ENCODE data around the gene FBXO46. TPM values are rescaled to one million over a fixed set of nuclear protein-coding genes. Genes with fewer than 3 reads are reported as not detected.
A peak's percentile ranks its signal among the peaks of the same experiment; 100 is the strongest.

FBXO46 gene
- total RNA-seq, 2 experiments from 2014 or later: 27.5 to 32.2 TPM

- intact Hi-C loops (cut with micrococcal nuclease; ENCODE audit: unreplicated experiment): loop anchor here (1.0 to 5.0 kb wide), 2 partner anchors 15 to 80 kb away; no protein-coding TSS in a partner anchor
- peaks cover 55% of the 10 kb centered on the region for H3K36me3 ChIP-seq (ENCODE audit: insufficient read depth, low read length)
- H3K79me2 ChIP-seq (ENCODE audit: insufficient read depth, low read depth, low read length): peaks cover 40% of the 10 kb centered on the region
- peak within 1 kb of the TSS; percentile 82 for H3K4me2 ChIP-seq (ENCODE audit: low read length)
- ChIA-PET POLR2A (interaction anchor here (0.5 to 2.3 kb wide), 8 partner anchors 14 to 654 kb away, joined by 3 to 16 read pairs (median 4); partner anchors contain the start of gene CLASRP), CTCF (ENCODE audit: unreplicated experiment) (interaction anchor here (0.6 to 1.3 kb wide), 6 partner anchors 15 to 134 kb away, joined by 3 to 5 read pairs (median 4); partner anchors contain the start of gene GIPR)
- TF ChIP-seq EZH2phosphoT487 (IDR thresholded peaks at IDR 0.05; ENCODE audit: borderline replicate concordance, low read depth, low read length): no peak
- no peak for TF ChIP-seq CTCF (conservative IDR thresholded peaks at IDR 0.05; ENCODE audit: low read length)
- no peaks in the 10 kb centered on the region for H3K9me2 ChIP-seq (ENCODE audit: insufficient read depth, low read length)
- peak; percentile 100 for DNase-seq (ENCODE audit: low spot score)
- peak within 1 kb of the TSS; percentile 93 for H3K4me3 ChIP-seq (ENCODE audit: low read depth, low read length, poor library complexity, severe bottlenecking)
- peaks cover 5% of the 10 kb centered on the region; the same call in 1 of the 2 replicates for H4K20me1 ChIP-seq (ENCODE audit: insufficient read depth, low read length)
- peaks cover 15% of the 10 kb centered on the region for H3K4me1 ChIP-seq (ENCODE audit: insufficient read depth, low read length, poor library complexity, severe bottlenecking)
- no TSS peak for BruUV-seq (replicated peaks)
- peak within 1 kb of the TSS; percentile 44; the same call in 1 of the 2 replicates for H2AFZ ChIP-seq (ENCODE audit: low read length)
- H3K27ac ChIP-seq (ENCODE audit: low read depth, low read length, poor library complexity, severe bottlenecking): peak within 1 kb of the TSS; percentile 72
- no peaks in the 10 kb centered on the region for H3K9me3 ChIP-seq (ENCODE audit: low read length)
Measured at GRCh38 chr19:45692187-45693105, 38.2 kb downstream of the FBXO46 start, which contains the start of gene QPCTL. TSS of gene QPCTL (plus strand) at chr19:45692666. CDS start at chr19:45692704, 38 bp downstream.

GRCh38 chr19:45691516-45692186 lies 39.0 kb downstream of the FBXO46 start, which contains the start of gene SNRPD2:
TSS of gene SNRPD2 (minus strand) at chr19:45691953. CDS start at chr19:45691888, 65 bp downstream.
- no peaks in the 10 kb centered on the region for H3K9me2 ChIP-seq (ENCODE audit: insufficient read depth, low read length)
- ChIA-PET POLR2A (interaction anchor here (0.6 to 2.3 kb wide), 8 partner anchors 14 to 653 kb away, joined by 3 to 16 read pairs (median 4); partner anchors contain the start of gene CLASRP), CTCF (ENCODE audit: unreplicated experiment) (interaction anchor here (0.6 to 1.3 kb wide), 5 partner anchors 14 to 133 kb away, joined by 3 to 5 read pairs (median 3); partner anchors contain the start of gene GIPR)
- DNase-seq (ENCODE audit: low spot score): peak; percentile 96
- H3K36me3 ChIP-seq (ENCODE audit: insufficient read depth, low read length): peaks cover 57% of the 10 kb centered on the region
- H2AFZ ChIP-seq (ENCODE audit: low read length): peak within 1 kb of the TSS; percentile 44; the same call in 1 of the 2 replicates
- TF ChIP-seq EZH2phosphoT487 (IDR thresholded peaks at IDR 0.05; ENCODE audit: borderline replicate concordance, low read depth, low read length) (no peak), CTCF (conservative IDR thresholded peaks at IDR 0.05; ENCODE audit: low read length) (no peak)
- BruUV-seq (replicated peaks): TSS peak; percentile 90
- peaks cover 40% of the 10 kb centered on the region for H3K79me2 ChIP-seq (ENCODE audit: insufficient read depth, low read depth, low read length)
- peak within 1 kb of the TSS; percentile 93 for H3K4me3 ChIP-seq (ENCODE audit: low read depth, low read length, poor library complexity, severe bottlenecking)
- peaks cover 5% of the 10 kb centered on the region; the same call in 1 of the 2 replicates for H4K20me1 ChIP-seq (ENCODE audit: insufficient read depth, low read length)
- H3K27ac ChIP-seq (ENCODE audit: low read depth, low read length, poor library complexity, severe bottlenecking): peak within 1 kb of the TSS; percentile 72
- peaks cover 13% of the 10 kb centered on the region for H3K4me1 ChIP-seq (ENCODE audit: insufficient read depth, low read length, poor library complexity, severe bottlenecking)
- H3K9me3 ChIP-seq (ENCODE audit: low read length): no peaks in the 10 kb centered on the region
- peak within 1 kb of the TSS; percentile 82 for H3K4me2 ChIP-seq (ENCODE audit: low read length)
- intact Hi-C loops (cut with micrococcal nuclease; ENCODE audit: unreplicated experiment): loop anchor here (1.0 to 5.0 kb wide), 2 partner anchors 16 to 81 kb away; no protein-coding TSS in a partner anchor
